ENCODE results near the gene PRR29. TPM values are rescaled to one million over a fixed set of nuclear protein-coding genes. Genes with fewer than 3 reads are reported as not detected.

The PRR29 gene
- total RNA-seq, 1 experiment from 2014 or later, result 0.85 TPM

GRCh38 chr17:63988127-63988478 is 10.0 kb upstream of the PRR29 start:
- Mint-ChIP-seq H3K36me3 (no peaks in the 10 kb centered on the region), H3K27ac (no peak overlapping the region), H3K9me3 (peaks cover under 1% of the 10 kb centered on the region; the same call in 1 of the 2 replicates), H3K4me3 (no peak overlapping the region), H3K4me1 (peaks cover 20% of the 10 kb centered on the region), H3K27me3 (ENCODE audit: low read depth) (peaks cover 9% of the 10 kb centered on the region)
- no peak for DNase-seq (ENCODE audit: low spot score)
- ChIA-PET POLR2A (no interaction called here), CTCF (interaction anchor here (2.1 to 4.5 kb wide), 6 partner anchors 26 to 76 kb away, joined by 10 to 88 read pairs (median 19); partner anchors contain the start of genes CSHL1 and GH1)
- TF ChIP-seq ATF6 (CRISPR knock-in tag; IDR thresholded peaks at IDR 0.05) (no peak), STAT6 (CRISPR knock-in tag; conservative IDR thresholded peaks at IDR 0.05; ENCODE audit: low read depth) (no peak), RORB (CRISPR knock-in tag; IDR thresholded peaks at IDR 0.05) (no peak), ZNF512 (CRISPR knock-in tag; IDR thresholded peaks at IDR 0.05; ENCODE audit: borderline replicate concordance) (no peak), ZNF219 (CRISPR knock-in tag; IDR thresholded peaks at IDR 0.05; ENCODE audit: borderline replicate concordance) (no peak), ELF4 (CRISPR knock-in tag; IDR thresholded peaks at IDR 0.05; ENCODE audit: low read depth) (no peak), AR (CRISPR knock-in tag; IDR thresholded peaks at IDR 0.05) (no peak), SMAD4 (CRISPR knock-in tag; IDR thresholded peaks at IDR 0.05) (no peak), NR2C2 (CRISPR knock-in tag; IDR thresholded peaks at IDR 0.05) (no peak), TEAD1 (CRISPR knock-in tag; IDR thresholded peaks at IDR 0.05) (no peak)
- ATAC-seq, result no peak

- POLR2A ChIA-PET, result no interaction called here
- H3K36me3 Mint-ChIP-seq, result no peaks in the 10 kb centered on the region
- no peak overlapping the region for H3K4me3 Mint-ChIP-seq
- CTCF ChIA-PET, result interaction anchor here (0.9 to 4.5 kb wide), 12 partner anchors 10 to 156 kb away, joined by 3 to 88 read pairs (median 12); partner anchors contain the start of genes CSHL1, GH1, GH2 and PRR29
- H3K27me3 Mint-ChIP-seq (ENCODE audit: low read depth), result peaks cover 15% of the 10 kb centered on the region
- H3K9me3 Mint-ChIP-seq, result no peaks in the 10 kb centered on the region
- H3K4me1 Mint-ChIP-seq, result peaks cover 20% of the 10 kb centered on the region
- ATAC-seq (peak; percentile 34), DNase-seq (ENCODE audit: low spot score) (peak; percentile 38)
- H3K27ac Mint-ChIP-seq, result peak overlapping the region; percentile 45
- TF ChIP-seq NR1H2 (CRISPR knock-in tag; IDR thresholded peaks at IDR 0.05) (no peak), ZNF263 (CRISPR knock-in tag; IDR thresholded peaks at IDR 0.05; ENCODE audit: low read depth) (no peak), TEAD4 (CRISPR knock-in tag; IDR thresholded peaks at IDR 0.05) (no peak), ZNF416 (CRISPR knock-in tag; IDR thresholded peaks at IDR 0.05) (no peak), ZNF317 (CRISPR knock-in tag; IDR thresholded peaks at IDR 0.05; ENCODE audit: borderline replicate concordance, low read depth) (no peak), NR3C1 (CRISPR knock-in tag; conservative IDR thresholded peaks at IDR 0.05; ENCODE audit: low read depth) (no peak), FOXP1 (CRISPR knock-in tag; IDR thresholded peaks at IDR 0.05; ENCODE audit: borderline replicate concordance) (no peak), AR (CRISPR knock-in tag; IDR thresholded peaks at IDR 0.05) (no peak), ZNF219 (CRISPR knock-in tag; IDR thresholded peaks at IDR 0.05; ENCODE audit: borderline replicate concordance) (no peak), NFYB (CRISPR knock-in tag; conservative IDR thresholded peaks at IDR 0.05; ENCODE audit: low read depth) (no peak), PRRX2 (CRISPR knock-in tag; IDR thresholded peaks at IDR 0.05) (no peak), CTCF (IDR thresholded peaks at IDR 0.05) (no peak)
These were observed 9.2 kb upstream of the PRR29 start for GRCh38 chr17:63988741-63989621.

Data from WTC11 (cell line).